Common myeloid progenitor, CD34-positive (primary cell): ENCODE results near the gene FOXL1.

Experiments
- CTCF ChIA-PET: fragments of 350-600 bp; sonication (Branson Sonifier 250); formaldehyde crosslinking; loops from one replicate; lab custom pipeline; 2021; ENCODE audit warnings: antibody characterized with exemption; lab: Charles Lee
- POLR2A ChIA-PET: fragments of 350-600 bp; sonication (Branson Sonifier 250); formaldehyde crosslinking; loops from one replicate; lab custom pipeline; 2021; ENCODE audit warnings: antibody characterized with exemption; lab: Charles Lee
- DNase-seq, 3 donors: peaks; one replicate each; pipeline versions ENCODE4 v3.0.0 to v3.0.0-alpha.2; 2013
- H3K27ac ChIP-seq, 2 experiments: 1 replicate in 1 of 2; 2 replicates in 1 of 2; pipeline ENCODE4 v1.7.0; 2013; ENCODE audit warnings: inconsistent platforms in 2 of 2, low read length in 2 of 2, mild to moderate bottlenecking in 2 of 2, low read depth in 1 of 2, moderate library complexity in 1 of 2; ENCODE audit not compliant: severe bottlenecking in 2 of 2, insufficient read depth in 1 of 2, poor library complexity in 1 of 2
- H3K27me3 ChIP-seq, 5 experiments: replicated peaks in 2 of 5; 1 replicate in 3 of 5; 2 replicates in 2 of 5; pipeline versions ENCODE4 v1.6.1 to v1.7.0; 2013; ENCODE audit warnings: low read length in 4 of 5, mild to moderate bottlenecking in 2 of 5, moderate library complexity in 2 of 5, inconsistent platforms in 1 of 5; ENCODE audit not compliant: insufficient read depth in 5 of 5, control insufficient read depth in 4 of 5
- H3K36me3 ChIP-seq, 4 experiments: 1 replicate in 2 of 4; 2 replicates in 2 of 4; pipeline versions ENCODE4 v1.6.1 to v1.7.0; 2013; ENCODE audit warnings: low read length in 3 of 4, control low read depth in 1 of 4, mild to moderate bottlenecking in 1 of 4; ENCODE audit not compliant: control insufficient read depth in 4 of 4, insufficient read depth in 4 of 4
- H3K4me1 ChIP-seq, 4 experiments: 1 replicate in 3 of 4; 2 replicates in 1 of 4; pipeline versions ENCODE4 v1.6.1 to v1.7.1; 2013; ENCODE audit warnings: low read length in 3 of 4, mild to moderate bottlenecking in 3 of 4, control low read depth in 1 of 4, inconsistent platforms in 1 of 4, moderate library complexity in 1 of 4; ENCODE audit not compliant: control insufficient read depth in 4 of 4, insufficient read depth in 4 of 4; ENCODE audit errors: control extremely low read depth in 1 of 4
- H3K4me3 ChIP-seq, 7 experiments: 1 replicate in 4 of 7; 2 replicates in 3 of 7; pipeline versions ENCODE4 v1.5.1 to v1.7.0; 2013; ENCODE audit warnings: mild to moderate bottlenecking in 7 of 7, low read length in 6 of 7, moderate library complexity in 6 of 7, inconsistent platforms in 2 of 7, low read depth in 2 of 7, control low read depth in 1 of 7; ENCODE audit not compliant: insufficient read depth in 4 of 7, control insufficient read depth in 1 of 7; ENCODE audit errors: extremely low read depth in 1 of 7
- H3K9me3 ChIP-seq, 5 experiments: 1 replicate in 4 of 5; 2 replicates in 1 of 5; pipeline versions ENCODE4 v1.6.1 to v1.7.1; 2013; ENCODE audit warnings: low read length in 4 of 5, mild to moderate bottlenecking in 2 of 5, inconsistent platforms in 1 of 5, low read depth in 1 of 5, moderate library complexity in 1 of 5; ENCODE audit not compliant: control insufficient read depth in 4 of 5, insufficient read depth in 2 of 5; ENCODE audit errors: control extremely low read depth in 1 of 5
- WGBS: methylation state at CpG from one replicate; pipeline ENCODE4 v1.1.5; 2013; ENCODE audit not compliant: insufficient coverage; 5-methylcytosine and 5-hydroxymethylcytosine counted together

Gene FOXL1

DNA sequence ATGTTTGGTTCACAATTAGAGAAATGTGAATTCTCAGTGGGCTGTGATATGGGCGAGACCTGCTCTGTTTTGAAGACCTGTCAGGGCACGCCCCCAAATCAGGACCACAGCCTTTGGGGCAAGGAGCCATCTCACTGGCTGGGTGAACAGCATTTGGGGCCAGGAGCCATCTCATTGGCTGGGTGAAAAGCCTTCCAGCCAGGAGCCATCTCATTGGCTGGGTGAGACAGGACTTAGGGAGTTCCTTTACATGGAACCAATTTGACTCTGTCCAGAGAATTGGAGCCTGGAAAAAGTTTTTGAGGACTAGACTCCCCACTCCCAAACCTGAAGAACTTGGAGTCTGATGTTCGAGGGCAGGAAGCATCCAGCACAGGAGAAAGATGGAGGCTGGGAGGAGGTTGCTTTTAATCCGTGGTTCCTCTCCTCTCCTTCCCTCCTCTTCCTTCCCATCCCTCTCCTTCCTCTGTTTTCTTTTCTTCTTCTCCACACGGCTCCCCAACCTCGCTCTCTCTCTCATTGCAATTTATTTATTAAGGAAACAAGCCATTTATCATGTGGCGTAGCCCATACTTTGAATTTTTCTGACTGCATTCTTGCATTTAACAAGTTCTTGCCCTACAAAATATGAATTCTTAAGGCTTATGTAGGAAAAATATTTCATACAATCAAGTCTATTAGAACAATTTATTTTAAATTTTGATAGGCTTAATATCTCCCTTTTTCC lies 19.7 kb downstream of the FOXL1 start:
- no peaks in the 10 kb centered on the region for H3K9me3 ChIP-seq
- 96% methylated on average over 2 of the region's 7 CpGs for WGBS
- peaks cover 2 to 35% (median 9%) of the 10 kb centered on the region in 5 experiments for H3K27me3 ChIP-seq
- CTCF ChIA-PET: interaction anchor here (1.2 kb wide), 1 partner anchor 34 kb away, joined by 3 read pairs; no protein-coding TSS in a partner anchor
- peaks cover 0 to 15% (median 4%) of the 10 kb centered on the region in 4 experiments for H3K4me1 ChIP-seq
- H3K4me3 ChIP-seq: no peak overlapping the region
- H3K27ac ChIP-seq: no peak overlapping the region
- POLR2A ChIA-PET: no interaction called here
- DNase-seq: no peak
- H3K36me3 ChIP-seq: no peaks in the 10 kb centered on the region

DNA sequence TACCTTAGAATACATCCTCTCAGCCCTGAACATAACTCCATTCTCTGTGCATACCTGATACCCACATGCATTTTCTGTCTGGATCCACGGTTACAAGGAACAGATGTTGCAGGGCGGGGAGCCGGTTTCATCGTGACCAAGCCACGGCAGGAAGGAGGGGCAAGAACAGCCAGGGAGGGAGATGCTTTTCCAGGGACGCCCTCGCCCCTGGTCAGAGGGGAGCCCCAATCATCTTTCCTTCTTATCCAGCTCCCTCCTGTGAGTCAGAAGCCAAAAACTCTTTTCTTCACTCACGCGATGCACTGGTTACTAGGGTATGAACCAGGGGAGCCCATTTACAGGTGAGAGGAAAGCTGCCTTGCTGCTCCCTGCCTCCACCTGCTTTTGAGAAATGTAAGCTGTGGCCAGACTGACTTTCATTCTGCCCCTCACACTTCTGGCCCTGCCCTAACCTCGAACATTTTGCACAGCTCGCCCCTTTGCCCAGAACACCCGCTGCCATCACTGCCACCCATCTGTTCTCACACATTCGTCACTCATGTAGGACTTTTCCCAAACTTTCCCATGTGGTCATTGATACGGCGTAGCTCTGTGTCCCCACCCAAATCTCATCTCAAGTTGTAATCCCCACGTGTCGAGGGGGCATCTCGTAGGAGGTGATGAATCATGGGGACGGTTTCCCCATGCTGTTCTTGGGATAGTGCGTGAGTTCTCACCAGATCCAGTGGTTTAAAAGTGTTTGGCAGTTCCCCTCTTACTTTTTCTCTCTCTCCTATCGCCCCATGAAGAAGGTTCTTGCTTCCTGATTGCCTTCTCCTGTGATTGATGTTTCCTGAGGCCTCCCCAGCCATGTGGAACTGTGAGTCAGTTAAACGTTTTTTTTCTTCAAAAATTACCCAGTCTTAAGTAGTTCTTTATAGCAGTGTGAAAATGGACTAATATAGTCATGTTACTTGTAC lies 20.5 kb downstream of the FOXL1 start:
- Histone ChIP-seq H3K9me3 (no peaks in the 10 kb centered on the region), H3K4me3 (no peak overlapping the region), H3K27ac (no peak overlapping the region), H3K27me3 (peaks cover under 1 to 27% (median 7%) of the 10 kb centered on the region in 5 experiments), H3K4me1 (peaks cover 0 to 15% (median 4%) of the 10 kb centered on the region in 4 experiments), H3K36me3 (no peaks in the 10 kb centered on the region)
- ChIA-PET CTCF (interaction anchor here (1.2 kb wide), 1 partner anchor 34 kb away, joined by 3 read pairs; no protein-coding TSS in a partner anchor), POLR2A (no interaction called here)
- DNase-seq: peak; percentile 22 to 79 (median 58)
- WGBS: 36% methylated on average over 14 of the region's 22 CpGs

DNA sequence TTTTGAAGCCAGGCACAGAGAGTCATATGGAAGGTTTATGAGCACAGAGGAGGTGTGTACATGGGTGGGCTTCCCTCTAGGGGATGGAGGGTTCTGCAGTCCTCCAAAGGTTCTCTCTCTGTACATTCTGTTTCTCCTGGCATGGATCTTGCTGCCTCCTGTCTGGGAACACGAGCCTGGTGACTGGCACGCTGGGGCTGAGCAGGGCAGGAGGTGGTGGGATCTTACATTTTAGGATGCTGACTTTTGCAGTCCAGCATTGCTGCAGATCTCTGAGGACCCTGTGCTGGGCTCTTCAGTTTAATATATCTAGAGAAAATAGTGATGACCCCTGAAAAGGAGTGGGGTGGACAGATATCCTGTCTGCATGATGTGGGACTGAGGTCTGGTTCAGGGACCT lies 23.0 kb downstream of the FOXL1 start:
- Histone ChIP-seq H3K27me3 (peaks cover 0 to 9% (median 3%) of the 10 kb centered on the region in 5 experiments), H3K9me3 (no peaks in the 10 kb centered on the region), H3K4me3 (no peak overlapping the region), H3K27ac (no peak overlapping the region), H3K36me3 (no peaks in the 10 kb centered on the region), H3K4me1 (peaks cover 0 to 19% (median 5%) of the 10 kb centered on the region in 4 experiments)
- ChIA-PET CTCF (no interaction called here), POLR2A (no interaction called here)
- 86% methylated on average over 1 of the region's 2 CpGs for WGBS
- no peak for DNase-seq

DNA sequence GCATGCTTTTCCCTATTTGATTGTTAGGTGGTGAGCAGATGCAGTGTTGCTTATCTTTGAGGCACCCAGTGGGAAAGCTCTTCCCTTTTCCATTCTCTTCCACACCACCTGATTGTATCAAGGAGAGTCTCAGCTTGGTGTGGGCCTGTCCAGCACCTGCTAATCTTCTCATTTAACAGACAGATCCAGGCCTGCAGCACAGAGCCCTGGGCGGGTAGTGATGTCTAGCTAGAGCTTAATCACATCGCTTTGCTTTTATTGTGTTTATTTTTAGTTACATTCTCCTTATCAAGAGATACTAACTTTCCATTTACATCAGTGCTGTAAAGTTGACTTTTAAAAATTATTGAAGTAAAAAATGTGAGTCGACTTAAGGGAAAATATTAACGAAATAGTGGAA lies 24.2 kb downstream of the FOXL1 start:
- no peaks in the 10 kb centered on the region for H3K36me3 ChIP-seq
- peaks cover 0 to 8% (median 3%) of the 10 kb centered on the region in 5 experiments for H3K27me3 ChIP-seq
- no peak overlapping the region for H3K4me3 ChIP-seq
- no peak overlapping the region for H3K27ac ChIP-seq
- peaks cover 0 to 1% (median 0%) of the 10 kb centered on the region in 5 experiments for H3K9me3 ChIP-seq
- 100% methylated on average over 2 of the region's 4 CpGs for WGBS
- POLR2A ChIA-PET: no interaction called here
- CTCF ChIA-PET: no interaction called here
- peaks cover 0 to 19% (median 5%) of the 10 kb centered on the region in 4 experiments for H3K4me1 ChIP-seq
- DNase-seq: no peak

DNA sequence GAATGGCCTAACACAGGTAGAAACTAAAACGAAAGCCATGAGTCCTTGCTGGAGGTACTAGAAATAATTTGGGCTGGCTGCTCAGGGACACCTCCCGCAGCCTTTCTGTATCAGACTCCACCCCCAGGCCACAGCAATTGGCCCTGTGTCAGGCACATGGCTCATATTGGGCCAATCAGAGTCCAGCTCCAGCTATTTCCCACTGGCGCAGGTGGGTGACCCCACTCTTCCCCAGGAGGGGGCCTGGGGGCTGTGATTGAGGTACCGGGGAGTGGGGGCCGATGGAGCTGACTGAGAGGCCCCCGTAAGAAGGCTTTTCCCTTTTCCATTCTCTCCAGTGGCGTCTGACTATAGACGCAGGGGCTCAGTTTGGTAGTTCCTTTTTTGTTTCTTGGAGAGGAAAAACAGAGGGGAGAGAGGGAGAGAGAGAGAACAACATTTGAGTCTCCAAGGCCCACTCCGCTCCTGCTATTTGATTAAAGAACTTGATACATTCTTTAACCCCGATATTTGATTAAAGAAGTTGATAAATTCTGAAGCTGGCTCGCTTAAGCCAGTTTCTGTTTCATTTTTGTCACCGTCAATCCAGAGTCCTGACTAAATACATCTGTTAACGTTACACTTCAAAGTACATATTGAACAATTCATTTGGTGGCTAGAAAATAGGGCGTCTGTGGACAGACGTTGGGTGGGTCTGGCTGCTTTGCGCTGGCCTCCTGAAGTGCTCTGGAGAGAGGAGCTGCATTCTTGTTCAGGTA lies 26.3 kb downstream of the FOXL1 start:
- peak; percentile 40 to 61 (median 41) for DNase-seq
- WGBS: 20% methylated on average over 12 of the region's 16 CpGs

DNA sequence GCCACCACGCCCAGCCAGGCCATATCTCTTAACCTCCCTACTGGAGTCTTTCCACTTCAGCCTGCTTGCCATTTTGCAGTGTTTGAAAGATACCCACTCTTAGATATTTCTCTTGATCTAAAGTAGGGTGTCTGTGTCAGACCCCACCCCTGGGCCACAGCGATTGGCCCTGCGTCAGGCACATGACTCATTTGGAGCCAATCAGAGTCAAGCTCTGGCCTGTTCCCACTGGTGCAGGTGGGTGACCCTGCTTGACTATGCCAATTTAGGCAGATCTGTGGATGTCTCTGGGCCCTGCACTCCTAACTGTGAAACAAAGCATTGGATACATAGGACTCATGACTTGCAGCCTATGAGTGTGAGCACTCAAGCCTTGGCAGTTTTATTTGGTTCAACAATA lies 27.6 kb downstream of the FOXL1 start:
- CTCF ChIA-PET: no interaction called here
- H3K4me1 ChIP-seq: peaks cover 0 to 5% (median 2%) of the 10 kb centered on the region in 4 experiments
- no peak for DNase-seq
- 93% methylated on average over 3 of the region's 3 CpGs for WGBS
- peaks cover 0 to 1% (median 0%) of the 10 kb centered on the region in 5 experiments for H3K9me3 ChIP-seq
- POLR2A ChIA-PET: no interaction called here
- H3K36me3 ChIP-seq: no peaks in the 10 kb centered on the region
- H3K27ac ChIP-seq: no peak overlapping the region
- no peak overlapping the region for H3K4me3 ChIP-seq
- H3K27me3 ChIP-seq: peaks cover 0 to 5% (median 0%) of the 10 kb centered on the region in 5 experiments

More for the DNA sequence above, 26.3 kb downstream of the FOXL1 start:
- Histone ChIP-seq H3K4me3 (peak overlapping the region in 5 of 7 experiments; percentile 63 to 84 (median 76)), H3K27ac (peak overlapping the region in 1 of 2 experiments; percentile 71), H3K9me3 (peaks cover 0 to 1% (median 0%) of the 10 kb centered on the region in 5 experiments), H3K27me3 (peaks cover 0 to 5% (median 0%) of the 10 kb centered on the region in 5 experiments), H3K4me1 (peaks cover 0 to 7% (median 2%) of the 10 kb centered on the region in 4 experiments), H3K36me3 (no peaks in the 10 kb centered on the region)
- ChIA-PET CTCF (interaction anchor here (1.3 to 1.7 kb wide), 2 partner anchors 11 to 136 kb away, joined by 3 read pairs; no protein-coding TSS in a partner anchor), POLR2A (no interaction called here)
